Right cardiac atrium (tissue), 5 donors: Measurements from ENCODE around the gene CAAP1. TPM values are rescaled to one million over a fixed set of nuclear protein-coding genes. Genes with fewer than 3 reads are reported as not detected.
A peak's percentile ranks its signal among the peaks of the same experiment; 100 is the strongest.

ENCODE experiments used
- ATAC-seq, 2 donors: fragments of 200-7000 bp; cut with Tn5 transposase; one replicate each; pipeline versions ENCODE4 v1.8.0 to v1.9.1; 2020; ENCODE audit warnings: moderate library complexity in 2 of 2, mild to moderate bottlenecking in 1 of 2
- DNase-seq, 3 donors: peaks; one replicate each; pipeline ENCODE4 v3.0.0-alpha.2; 2020
- H3K27ac ChIP-seq: one replicate; pipeline ENCODE4 v1.5.1; 2013; ENCODE audit warnings: mild to moderate bottlenecking, low read length, control low read depth, moderate library complexity
- H3K27me3 ChIP-seq: one replicate; pipeline ENCODE4 v1.6.1; 2013; ENCODE audit not compliant: control insufficient read depth, insufficient read depth
- H3K4me1 ChIP-seq: one replicate; pipeline ENCODE4 v1.6.1; 2013; ENCODE audit warnings: low read length; ENCODE audit not compliant: control insufficient read depth, insufficient read depth
- H3K4me3 ChIP-seq: one replicate; pipeline ENCODE4 v1.5.1; 2013; ENCODE audit warnings: low read length, control low read depth
- H3K9me3 ChIP-seq: one replicate; pipeline ENCODE4 v1.6.1; 2013; ENCODE audit warnings: low read length; ENCODE audit not compliant: control insufficient read depth
- WGBS: extraction: QIAGEN DNeasy Blood & Tissue Kit; methylation state at CpG from one replicate; pipeline ENCODE4 v1.1.7; 2013; 5-methylcytosine and 5-hydroxymethylcytosine counted together
- intact Hi-C, 4 donors: fragments of 100-400 bp; cut with DNase I; formaldehyde crosslinking; loops; one replicate each; pipeline versions ENCODE4 v1.11.0 to v1.14.0; 2022 to 2023
- long read RNA-seq, 4 donors: library from polyadenylated mRNA; unstranded; transcript quantifications; one replicate each; pipeline ENCODE4 v2.0.0, GENCODE V29; 2020 to 2021
- polyA plus RNA-seq: library from polyadenylated mRNA; stranded (reverse); fragments of 200-250 nt; gene quantifications from one replicate; pipeline ENCODE4 v1.2.3, GENCODE V29; 2013
- total RNA-seq, 4 donors: library from RNA; stranded (reverse); fragmentation: NEBNext Ultra II Directional; extraction: Animal tissue kit (Norgen Biotek cat#: 25700); gene quantifications; one replicate each; pipeline ENCODE4 v1.2.1, GENCODE V29; 2021
- donor health status: healthy with polysubstance abuse.
- donor health status: DM: no; HTN: yes; CAD: no.
- donor health status: DM: no; HTN: no; CAD: no.
- donor health status: DM: no; HTN: yes; CAD: no; lungs with severe emphysema.
- donor health status: DM: yes; HTN: yes; CAD: no.

The CAAP1 gene
- total RNA-seq (10 to 100 TPM; 12.2 to 14.3 (median 13.5) TPM), polyA plus RNA-seq (5.9 TPM)
- long read RNA-seq, donor 1, transcript CAAP1-201 (6 exons, 2,791 nt), result major isoform, 10 of 19 reads
- long read RNA-seq, donor 1, partial matches to known transcripts, result 2 of 19 reads
- long read RNA-seq, donor 1, other reads (novel, unspliced or antisense), result 3 of 19 reads
- long read RNA-seq, donor 2, transcript CAAP1-201 (6 exons, 2,791 nt), result major isoform, 11 of 13 reads
- long read RNA-seq, donor 2, partial matches to known transcripts, result 0 of 13 reads
- long read RNA-seq, donor 2, other reads (novel, unspliced or antisense), result 1 of 13 reads
- long read RNA-seq, donor 3, transcript CAAP1-201 (6 exons, 2,791 nt), result major isoform, 25 of 40 reads
- long read RNA-seq, donor 3, partial matches to known transcripts, result 0 of 40 reads
- long read RNA-seq, donor 3, other reads (novel, unspliced or antisense), result 11 of 40 reads
- long read RNA-seq, donor 4, transcript CAAP1-201 (6 exons, 2,791 nt), result major isoform, 6 of 10 reads
- long read RNA-seq, donor 4, partial matches to known transcripts, result 0 of 10 reads
- long read RNA-seq, donor 4, other reads (novel, unspliced or antisense), result 3 of 10 reads

- peak within 1 kb of the TSS; percentile 78 for H3K4me3 ChIP-seq
- peak within 1 kb of the TSS; percentile 94 for H3K27ac ChIP-seq
- intact Hi-C loops, result loop anchor here in 2 of 4 donors (5.0 to 10.0 kb wide), 2 partner anchors 52 to 55 kb away; partner anchors contain the start of gene PLAA (in 2 of the 2)
- under 1% methylated on average over 70 of the region's 70 CpGs for WGBS
- peaks cover 2% of the 10 kb centered on the region for H3K4me1 ChIP-seq
- H3K9me3 ChIP-seq, result no peaks in the 10 kb centered on the region
- H3K27me3 ChIP-seq, result no peaks in the 10 kb centered on the region
- ATAC-seq (peak; percentile 99 to 100), DNase-seq (peak; percentile 96 to 98 (median 98))
Observed at GRCh38 chr9:26892251-26893029, at the start of gene CAAP1. Gene CAAP1, minus strand, starts transcription at chr9:26892802. Its CDS starts 87 bp downstream, at chr9:26892715.

GRCh38 chr9:26940779-26941178 lies 48.2 kb upstream of the CAAP1 start:
- DNase-seq, result no peak
- intact Hi-C loops, result loop anchor here in 1 of 4 donors (10.0 kb wide), 1 partner anchor 46 kb away; the partner anchor contains the start of gene CAAP1
- no peaks in the 10 kb centered on the region for H3K27me3 ChIP-seq
- no peak overlapping the region for H3K27ac ChIP-seq
- WGBS, result 91% methylated on average over 1 of the region's 1 CpG
- H3K4me1 ChIP-seq, result peaks cover 6% of the 10 kb centered on the region
- no peak for ATAC-seq
- H3K4me3 ChIP-seq, result no peak overlapping the region
- no peaks in the 10 kb centered on the region for H3K9me3 ChIP-seq

- H3K9me3 ChIP-seq, result no peaks in the 10 kb centered on the region
- intact Hi-C loops, result loop anchor here in 1 of 4 donors (10.0 kb wide), 1 partner anchor 45 kb away; the partner anchor contains the start of gene CAAP1
- H3K27ac ChIP-seq, result no peak overlapping the region
- WGBS, result 83% methylated on average over 3 of the region's 3 CpGs
- H3K4me1 ChIP-seq, result peaks cover 3% of the 10 kb centered on the region
- no peak for DNase-seq
- ATAC-seq, result no peak
- no peaks in the 10 kb centered on the region for H3K27me3 ChIP-seq
- H3K4me3 ChIP-seq, result no peak overlapping the region
Observed at GRCh38 chr9:26939955-26940711, 47.5 kb upstream of the CAAP1 start.

GRCh38 chr9:26937816-26938371 lies 45.3 kb upstream of the CAAP1 start:
- H3K27ac ChIP-seq, result no peak overlapping the region
- WGBS, result over 99% methylated on average over 3 of the region's 3 CpGs
- H3K27me3 ChIP-seq, result no peaks in the 10 kb centered on the region
- no peak for ATAC-seq
- DNase-seq, result no peak
- intact Hi-C loops, result loop anchor here in 1 of 4 donors (2.0 kb wide), 1 partner anchor 41 kb away; no protein-coding TSS in a partner anchor
- peaks cover 3% of the 10 kb centered on the region for H3K4me1 ChIP-seq
- H3K9me3 ChIP-seq, result no peaks in the 10 kb centered on the region
- no peak overlapping the region for H3K4me3 ChIP-seq

- intact Hi-C loops, result loop anchor here in 1 of 4 donors (2.0 kb wide), 1 partner anchor 39 kb away; no protein-coding TSS in a partner anchor
- Histone ChIP-seq H3K9me3 (no peaks in the 10 kb centered on the region), H3K4me1 (peaks cover 3% of the 10 kb centered on the region), H3K4me3 (no peak overlapping the region), H3K27me3 (no peaks in the 10 kb centered on the region), H3K27ac (no peak overlapping the region)
- DNase-seq (no peak), ATAC-seq (no peak)
Observed at GRCh38 chr9:26935847-26936246, 43.2 kb upstream of the CAAP1 start.

- Histone ChIP-seq H3K4me3 (no peak overlapping the region), H3K27me3 (no peaks in the 10 kb centered on the region), H3K27ac (no peak overlapping the region), H3K4me1 (no peaks in the 10 kb centered on the region), H3K9me3 (no peaks in the 10 kb centered on the region)
- 98% methylated on average over 8 of the region's 8 CpGs for WGBS
- intact Hi-C loops, result no loop called here
- ATAC-seq (no peak), DNase-seq (no peak)
Observed at GRCh38 chr9:26928902-26929495, 36.4 kb upstream of the CAAP1 start.

GRCh38 chr9:26925609-26926008 lies 33.0 kb upstream of the CAAP1 start:
- Histone ChIP-seq H3K27me3 (no peaks in the 10 kb centered on the region), H3K4me3 (no peak overlapping the region), H3K27ac (no peak overlapping the region), H3K4me1 (no peaks in the 10 kb centered on the region), H3K9me3 (no peaks in the 10 kb centered on the region)
- no peak for DNase-seq
- intact Hi-C loops, result no loop called here
- WGBS, result 94% methylated on average over 4 of the region's 4 CpGs
- no peak for ATAC-seq

GRCh38 chr9:26919698-26920097 lies 27.1 kb upstream of the CAAP1 start:
- no peak for ATAC-seq
- intact Hi-C loops, result no loop called here
- Histone ChIP-seq H3K9me3 (no peaks in the 10 kb centered on the region), H3K27me3 (no peaks in the 10 kb centered on the region), H3K27ac (no peak overlapping the region), H3K4me3 (no peak overlapping the region), H3K4me1 (no peaks in the 10 kb centered on the region)
- WGBS, result 44% methylated on average over 1 of the region's 1 CpG
- no peak for DNase-seq

GRCh38 chr9:26913138-26913668 lies 20.6 kb upstream of the CAAP1 start:
- Histone ChIP-seq H3K27ac (no peak overlapping the region), H3K9me3 (no peaks in the 10 kb centered on the region), H3K4me3 (no peak overlapping the region), H3K27me3 (no peaks in the 10 kb centered on the region), H3K4me1 (no peaks in the 10 kb centered on the region)
- no peak for ATAC-seq
- WGBS, result 96% methylated on average over 2 of the region's 2 CpGs
- no peak for DNase-seq
- intact Hi-C loops, result no loop called here

GRCh38 chr9:26904671-26905070 lies 12.1 kb upstream of the CAAP1 start:
- H3K9me3 ChIP-seq, result no peaks in the 10 kb centered on the region
- intact Hi-C loops, result no loop called here
- ATAC-seq (no peak), DNase-seq (no peak)
- peaks cover 1% of the 10 kb centered on the region for H3K4me1 ChIP-seq
- 73% methylated on average over 1 of the region's 1 CpG for WGBS
- H3K4me3 ChIP-seq, result no peak overlapping the region
- H3K27ac ChIP-seq, result no peak overlapping the region
- H3K27me3 ChIP-seq, result no peaks in the 10 kb centered on the region
